ENCODE data around the gene NKX2-8. TPM values are rescaled to one million over a fixed set of nuclear protein-coding genes. Genes with fewer than 3 reads are reported as not detected.

Gene NKX2-8
- not detected for polyA plus RNA-seq (2013, experiment 1 of 2; ENCODE audit: insufficient read length)
- not detected for polyA plus RNA-seq (2013, experiment 2 of 2; ENCODE audit: insufficient read length)

DNA sequence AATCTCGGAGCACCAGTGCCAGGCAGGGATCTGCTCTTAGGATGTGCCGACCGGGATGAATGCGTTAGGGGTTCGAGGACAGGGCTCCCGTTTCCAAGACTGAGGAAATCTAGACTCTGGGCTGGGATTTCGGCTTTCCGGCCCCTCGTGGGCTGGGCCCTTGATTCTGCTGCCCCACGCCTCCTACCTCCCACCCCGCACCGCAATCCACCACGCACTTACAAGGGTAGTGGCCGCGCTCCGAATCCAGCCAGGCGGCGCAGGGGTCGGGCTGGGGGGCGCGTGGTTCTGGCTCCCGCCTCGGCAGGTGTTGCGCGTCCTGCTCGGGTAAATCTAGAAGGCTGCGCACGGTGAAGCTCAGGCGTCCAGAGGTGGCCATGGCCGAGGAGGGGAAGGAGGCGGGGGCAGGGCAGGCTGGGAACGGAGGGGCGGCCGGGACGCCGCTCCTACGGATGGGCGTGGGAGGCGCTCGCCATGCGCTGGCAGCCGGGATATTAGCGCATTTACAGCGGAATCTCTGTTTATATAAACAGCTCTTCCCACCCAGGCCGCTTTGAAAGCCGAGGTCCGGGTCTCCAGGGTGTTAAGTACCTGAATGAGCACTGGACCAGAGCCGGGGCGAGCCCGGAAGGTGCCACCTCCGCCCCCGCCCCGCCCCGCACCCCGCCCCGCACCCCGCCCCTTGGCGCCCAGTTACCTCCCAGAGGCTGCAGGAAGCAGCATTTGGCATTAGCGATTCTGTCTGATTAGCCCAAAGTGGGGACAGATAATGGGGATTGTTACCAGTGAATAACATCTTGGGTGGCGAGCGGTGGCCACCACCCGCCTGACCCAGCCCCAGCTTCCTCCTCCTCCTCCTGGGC lies at the start of gene NKX2-8:
NKX2-8 (minus strand) TSS at position 604 of the 863 bp plus-strand sequence; CDS start at position 379, 225 bp downstream.
- no peak for DNase-seq

DNA sequence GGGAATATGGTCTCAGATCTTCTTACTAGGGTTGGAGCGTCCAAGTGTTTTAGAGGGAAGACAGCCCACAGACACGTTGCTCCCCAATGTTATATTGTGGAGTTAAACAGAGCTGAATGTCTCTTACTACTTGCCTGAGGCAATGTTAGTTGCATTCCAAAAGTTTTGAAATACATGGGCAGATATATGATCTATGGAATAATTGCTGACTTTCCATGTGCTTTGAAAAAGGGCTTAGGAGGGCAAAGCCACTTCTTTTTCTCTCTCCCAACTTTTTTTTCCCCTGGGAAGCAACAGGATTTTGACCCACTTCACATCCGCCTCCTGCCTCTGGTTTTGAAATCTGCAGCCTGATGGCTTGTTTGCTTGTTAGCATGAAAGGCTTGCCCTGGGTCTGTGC lies 45.6 kb upstream of the NKX2-8 start:
- no peak for DNase-seq

DNA sequence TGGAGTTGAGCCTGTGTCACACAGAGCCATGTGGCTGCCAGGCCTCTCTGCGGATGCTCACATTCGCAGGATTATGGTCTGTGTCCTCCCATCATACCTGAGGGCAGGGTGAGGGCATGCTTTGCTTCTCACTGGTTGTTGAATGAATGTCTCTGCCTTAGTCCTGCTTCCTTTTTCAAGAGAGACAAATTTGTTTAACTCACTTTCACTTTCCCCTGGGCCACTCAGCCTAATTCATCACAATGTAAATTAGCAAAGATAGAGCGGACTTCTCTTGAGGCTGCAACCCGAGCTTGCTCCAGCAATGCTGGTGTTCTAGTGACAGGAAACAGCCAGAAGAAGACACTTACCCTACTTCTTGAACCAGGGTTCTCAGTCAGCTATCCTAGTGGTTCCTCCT lies 43.7 kb upstream of the NKX2-8 start:
- DNase-seq = no peak

DNA sequence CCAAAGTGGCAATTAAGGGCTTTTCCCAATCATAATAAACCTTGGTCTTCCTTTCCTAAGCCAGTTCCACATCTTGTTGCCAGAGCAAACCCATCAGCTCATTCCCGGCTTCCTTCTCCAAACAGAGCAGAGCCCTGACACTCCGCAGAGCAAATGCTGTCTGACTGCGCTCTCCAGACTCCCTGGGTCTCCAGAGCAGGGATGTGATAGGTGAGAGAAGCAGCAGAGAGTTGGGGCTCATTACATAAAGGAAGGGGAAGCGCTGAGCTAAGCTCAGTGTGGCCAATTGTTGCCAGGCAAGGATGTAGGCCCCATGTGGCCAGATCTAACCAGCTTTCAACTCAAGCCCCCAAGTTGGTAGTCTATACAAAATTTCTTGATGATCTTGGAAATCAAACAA lies 43.0 kb upstream of the NKX2-8 start:
- DNase-seq = no peak

GRCh38 chr14:36625014-36625413 lies 42.6 kb upstream of the NKX2-8 start:
- no peak for DNase-seq

- DNase-seq = no peak
These were observed 37.4 kb upstream of the NKX2-8 start for GRCh38 chr14:36619853-36620252.

GRCh38 chr14:36619131-36619530 lies 36.7 kb upstream of the NKX2-8 start:
- DNase-seq = no peak

GRCh38 chr14:36618641-36619040 lies 36.2 kb upstream of the NKX2-8 start:
- no peak for DNase-seq

GRCh38 chr14:36617824-36618223 lies 35.4 kb upstream of the NKX2-8 start:
- no peak for DNase-seq

- peak; percentile 8 for DNase-seq
These were observed 23.1 kb upstream of the NKX2-8 start for GRCh38 chr14:36605506-36605857.

- peak; percentile 71 for DNase-seq
These were observed 22.5 kb upstream of the NKX2-8 start for GRCh38 chr14:36604757-36605505.

GRCh38 chr14:36600431-36600830 lies 18.0 kb upstream of the NKX2-8 start:
- no peak for DNase-seq

DNA sequence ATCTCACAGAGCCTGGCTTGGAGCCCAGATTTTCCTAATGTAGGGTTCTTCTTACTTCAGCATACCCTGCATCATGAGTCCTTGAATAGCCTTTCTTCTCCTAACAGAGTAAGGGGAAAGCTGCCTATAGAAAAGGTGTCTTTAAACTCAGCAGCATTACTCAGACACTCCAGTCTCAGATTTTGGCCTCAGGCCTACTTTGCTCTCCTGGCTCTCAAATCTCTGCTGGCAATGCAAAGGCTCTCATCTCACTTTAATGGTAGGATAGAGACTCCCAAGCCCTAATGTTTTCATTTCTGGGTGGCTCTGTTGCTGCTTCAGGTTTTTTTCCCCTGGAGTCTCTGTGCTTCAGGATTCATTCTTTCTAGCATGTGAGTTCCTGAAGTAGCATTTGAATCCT lies 9.1 kb upstream of the NKX2-8 start:
- DNase-seq = no peak

DNA sequence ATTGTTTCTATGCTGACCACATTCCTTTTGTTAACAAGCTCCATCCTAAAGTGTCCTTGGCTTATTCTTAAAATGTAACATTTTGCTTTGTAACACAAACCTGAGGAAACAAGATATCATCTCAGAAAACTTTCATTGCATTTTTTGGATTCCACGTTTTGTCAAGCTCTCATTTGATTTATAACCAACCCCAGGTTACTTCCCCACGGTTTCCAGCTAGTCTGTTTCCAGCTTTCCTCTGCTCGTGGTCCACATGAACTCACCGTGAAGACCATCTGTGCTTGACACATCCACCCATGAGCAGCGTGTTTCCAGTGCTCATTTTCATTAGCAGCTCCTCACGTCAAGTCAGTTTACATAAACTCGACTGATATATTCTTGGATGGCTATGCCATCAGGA lies 6.4 kb upstream of the NKX2-8 start:
- DNase-seq = no peak

DNA sequence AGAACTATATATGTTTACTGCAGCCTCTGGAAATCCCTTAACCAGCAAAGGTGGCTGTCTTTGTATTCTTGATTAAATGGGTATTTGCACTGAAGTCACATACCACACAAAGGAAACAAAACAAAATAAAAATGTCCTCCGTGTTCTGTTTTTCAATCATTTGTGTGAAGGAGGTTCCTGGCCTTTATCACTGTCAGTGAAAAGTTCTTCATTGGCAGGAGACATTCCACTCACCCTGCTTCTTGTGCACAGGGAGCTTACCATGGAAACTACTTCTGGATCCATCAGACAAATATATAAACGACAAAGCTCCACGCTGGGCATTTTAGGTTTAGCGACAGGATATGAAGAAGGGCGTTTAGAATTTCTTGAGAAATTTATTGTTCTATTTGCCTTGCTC lies 5.7 kb upstream of the NKX2-8 start:
- no peak for DNase-seq

- DNase-seq = no peak
These were observed 2.7 kb upstream of the NKX2-8 start for GRCh38 chr14:36585100-36585499.

DNA sequence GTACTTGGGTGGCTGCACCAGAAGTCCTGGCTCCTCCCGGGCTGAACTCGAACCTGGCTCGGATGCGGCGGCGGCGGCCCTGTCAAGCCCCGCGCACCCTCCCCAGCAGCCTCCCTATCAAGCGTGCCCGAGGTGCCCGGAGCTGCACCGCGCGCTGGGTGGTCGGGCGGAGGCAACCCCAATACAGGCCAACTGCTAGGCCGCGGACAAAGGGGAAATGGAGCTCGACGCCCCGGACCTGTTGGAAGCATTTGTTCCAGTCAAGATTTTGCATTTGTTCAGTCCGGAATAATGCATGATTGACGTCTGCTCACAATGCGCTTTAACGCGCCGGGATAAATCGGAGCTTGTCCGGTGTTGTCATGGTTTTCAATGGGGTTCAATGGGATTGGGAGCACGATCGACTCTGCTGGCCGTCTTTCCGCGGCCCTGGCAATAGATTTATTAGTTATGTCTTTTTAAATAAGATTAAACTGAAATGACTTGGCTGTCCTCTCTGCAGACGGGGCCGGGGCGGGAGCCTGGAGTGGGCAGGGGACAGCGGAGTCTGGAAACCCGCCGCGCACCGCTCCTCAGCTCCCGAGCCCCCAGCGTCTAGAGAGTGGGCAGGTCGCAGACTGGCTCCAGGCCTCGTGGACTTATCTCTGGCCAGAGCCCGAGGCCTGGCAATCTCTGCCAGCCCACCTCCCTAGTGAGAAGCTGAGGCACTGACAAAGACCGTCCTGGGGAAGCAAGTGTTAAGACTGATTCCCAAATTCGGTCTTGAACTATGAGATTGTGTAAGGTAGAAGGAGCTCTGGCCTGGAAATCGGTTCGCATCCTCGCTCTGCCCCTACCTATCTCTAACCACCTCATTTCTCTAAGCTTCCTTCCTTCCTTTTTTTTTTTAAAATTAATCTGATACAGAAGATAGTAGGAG lies 1.7 kb upstream of the NKX2-8 start:
- DNase-seq = no peak

DNA sequence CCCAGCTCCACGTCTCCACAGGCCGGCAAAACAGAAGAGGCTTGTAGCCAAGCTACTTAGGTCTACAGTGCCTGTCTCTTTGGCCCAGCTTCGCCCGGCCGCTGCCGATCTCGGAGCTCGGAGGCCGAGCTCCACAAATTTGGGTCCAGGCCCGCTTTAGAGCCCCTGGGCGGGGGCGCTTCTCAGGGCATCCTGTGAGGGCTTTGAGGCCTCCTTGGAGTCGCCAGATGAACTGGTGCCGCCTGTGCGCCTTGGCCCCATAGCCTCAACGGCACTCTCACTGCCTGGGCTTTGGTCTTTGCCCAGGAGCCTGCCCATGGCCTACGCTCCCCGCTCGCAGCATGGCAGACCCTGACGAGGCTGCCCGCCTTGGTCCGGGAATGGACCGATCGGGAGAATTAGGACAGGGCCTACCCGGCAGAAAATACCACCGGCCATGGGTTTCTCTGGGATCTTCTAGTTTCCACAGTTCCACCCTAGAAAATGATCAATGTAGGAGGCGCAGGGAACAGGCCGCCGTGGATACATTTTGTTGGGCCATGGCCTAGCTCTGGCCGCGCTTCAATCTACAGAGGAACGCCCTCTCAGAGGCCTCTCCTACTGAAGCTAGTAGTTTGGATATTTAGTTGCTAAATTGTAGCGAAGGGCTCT lies 953 bp upstream of the NKX2-8 start:
- no peak for DNase-seq

- no peak for DNase-seq
These were observed 444 bp upstream of the NKX2-8 start for GRCh38 chr14:36582874-36583241.

GRCh38 chr14:36580856-36581831 lies 1.3 kb downstream of the NKX2-8 start:
- DNase-seq = peak; percentile 13

Data from fibroblast of skin of scalp (primary cell).